HG03025 (cell line): ENCODE results near the gene PTK6.

Experiments
- ATAC-seq: cut with Tn5 transposase; IDR thresholded peaks from one replicate; pipeline ENCODE4 v1.9.1; 2021; ENCODE audit warnings: mild to moderate bottlenecking, moderate library complexity; ENCODE audit not compliant: unreplicated experiment, low FRiP score

Gene PTK6

DNA sequence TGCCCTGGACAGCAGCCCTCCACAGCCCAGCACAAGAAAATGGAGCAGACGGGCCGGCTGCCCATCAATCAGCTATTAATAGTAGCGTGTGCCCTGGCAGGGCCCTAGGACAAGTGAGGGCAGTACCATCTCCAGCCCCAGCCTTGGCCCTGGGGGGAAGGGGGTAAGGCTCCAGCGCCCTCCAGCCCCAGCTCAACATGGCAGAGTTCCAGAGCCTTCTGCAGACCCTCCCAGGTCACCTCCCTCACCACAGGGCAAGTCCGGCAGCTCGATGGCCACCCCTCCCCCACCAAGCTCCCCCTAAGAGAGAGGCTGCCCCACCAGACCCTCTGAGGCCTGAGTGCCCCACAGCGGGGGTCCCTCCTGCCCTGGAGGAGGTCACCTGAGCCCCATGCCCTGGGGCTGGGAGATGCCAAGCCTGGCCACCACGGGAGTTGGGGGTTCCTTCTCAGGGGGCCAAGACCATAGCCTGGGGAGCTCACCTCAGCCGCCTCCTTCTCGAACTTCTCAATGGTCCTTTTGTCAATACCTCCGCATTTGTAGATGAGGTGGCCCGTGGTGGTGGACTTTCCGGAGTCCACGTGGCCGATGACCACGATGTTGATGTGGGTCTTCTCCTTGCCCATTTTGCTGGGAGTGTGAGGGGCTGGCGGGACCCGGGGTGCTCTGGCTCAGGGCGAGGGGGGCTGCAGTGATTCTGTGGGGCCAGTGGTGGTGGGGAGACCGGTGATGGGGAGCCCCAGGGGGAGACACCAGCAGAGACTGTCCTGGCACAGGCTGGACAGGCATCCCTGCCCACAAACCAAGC, 39.8 kb downstream of the PTK6 start:
- no peak for ATAC-seq

- ATAC-seq = no peak
Observed at GRCh38 chr20:63496596-63497120, 40.5 kb downstream of the PTK6 start.

DNA sequence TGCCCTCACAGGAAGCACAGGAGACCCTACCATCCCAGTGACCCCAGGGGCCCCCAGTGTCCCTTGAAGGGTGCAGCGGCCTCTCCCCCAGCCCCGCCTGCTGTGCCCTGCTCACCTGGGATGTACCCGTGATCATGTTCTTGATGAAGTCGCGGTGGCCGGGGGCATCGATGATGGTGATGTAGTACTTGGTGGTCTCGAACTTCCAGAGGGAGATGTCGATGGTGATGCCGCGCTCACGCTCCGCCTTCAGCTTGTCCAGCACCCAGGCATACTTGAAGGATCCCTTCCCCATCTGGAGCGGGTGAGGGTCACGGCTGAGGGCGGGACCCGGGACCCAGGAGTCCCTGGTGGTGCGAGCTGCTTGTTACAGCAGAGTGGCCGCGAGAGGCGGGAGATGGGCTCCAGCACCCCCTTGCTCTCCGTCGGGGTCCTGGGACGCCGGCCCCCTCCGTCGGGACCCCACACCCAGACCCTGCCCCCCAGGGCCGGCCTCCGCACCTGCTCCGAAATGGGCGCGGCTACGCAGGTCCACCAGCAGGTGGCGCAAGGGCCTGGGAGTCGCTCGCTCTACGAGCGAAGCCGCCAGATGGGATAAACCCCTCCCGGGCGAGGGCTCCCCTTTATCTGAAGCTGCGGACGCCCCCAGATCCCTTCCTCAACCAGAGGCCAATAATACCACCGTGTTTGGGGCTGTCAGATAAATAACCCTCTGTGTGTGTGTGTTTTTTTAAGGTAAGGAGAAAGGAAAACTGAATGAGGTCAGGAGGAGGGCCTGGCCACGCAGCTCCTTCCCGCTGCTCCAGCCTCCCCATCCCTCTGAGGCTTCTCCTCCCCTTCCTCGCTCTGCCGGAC, 41.2 kb downstream of the PTK6 start:
- ATAC-seq = no peak

- ATAC-seq = no peak
Observed at GRCh38 chr20:63495167-63495720, 41.9 kb downstream of the PTK6 start.

GRCh38 chr20:63494420-63495166, 42.6 kb downstream of the PTK6 start:
- no peak for ATAC-seq

DNA sequence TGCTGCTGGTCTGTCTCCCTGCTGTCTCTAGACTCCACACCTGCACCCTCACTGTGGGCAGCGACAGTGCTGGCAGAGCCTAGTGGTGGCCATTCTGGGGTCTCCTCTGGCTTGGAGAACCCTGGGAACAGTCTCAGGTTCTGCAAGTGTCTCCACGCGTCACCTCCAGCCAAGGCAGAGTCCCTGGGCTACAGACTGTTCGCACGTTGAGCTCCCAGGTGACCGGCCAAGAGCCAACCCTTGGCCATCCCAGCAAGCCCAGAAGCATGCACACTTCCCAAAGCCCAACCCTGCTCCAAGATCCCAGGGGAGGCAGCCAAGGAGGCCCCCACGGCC, 43.1 kb downstream of the PTK6 start:
- no peak for ATAC-seq

- ATAC-seq = no peak
Observed at GRCh38 chr20:63493563-63494020, 43.6 kb downstream of the PTK6 start.

GRCh38 chr20:63492982-63493381, 44.2 kb downstream of the PTK6 start:
- ATAC-seq = no peak

GRCh38 chr20:63492518-63492917, 44.7 kb downstream of the PTK6 start:
- ATAC-seq = no peak

GRCh38 chr20:63491635-63492230, 45.4 kb downstream of the PTK6 start:
- no peak for ATAC-seq

GRCh38 chr20:63491078-63491477, 46.1 kb downstream of the PTK6 start:
- ATAC-seq = no peak

- ATAC-seq = no peak
Observed at GRCh38 chr20:63490416-63490815, 46.8 kb downstream of the PTK6 start.

GRCh38 chr20:63488315-63489251, 48.6 kb downstream of the PTK6 start:
- no peak for ATAC-seq

- no peak for ATAC-seq
Observed at GRCh38 chr20:63487781-63488241, 49.4 kb downstream of the PTK6 start.

DNA sequence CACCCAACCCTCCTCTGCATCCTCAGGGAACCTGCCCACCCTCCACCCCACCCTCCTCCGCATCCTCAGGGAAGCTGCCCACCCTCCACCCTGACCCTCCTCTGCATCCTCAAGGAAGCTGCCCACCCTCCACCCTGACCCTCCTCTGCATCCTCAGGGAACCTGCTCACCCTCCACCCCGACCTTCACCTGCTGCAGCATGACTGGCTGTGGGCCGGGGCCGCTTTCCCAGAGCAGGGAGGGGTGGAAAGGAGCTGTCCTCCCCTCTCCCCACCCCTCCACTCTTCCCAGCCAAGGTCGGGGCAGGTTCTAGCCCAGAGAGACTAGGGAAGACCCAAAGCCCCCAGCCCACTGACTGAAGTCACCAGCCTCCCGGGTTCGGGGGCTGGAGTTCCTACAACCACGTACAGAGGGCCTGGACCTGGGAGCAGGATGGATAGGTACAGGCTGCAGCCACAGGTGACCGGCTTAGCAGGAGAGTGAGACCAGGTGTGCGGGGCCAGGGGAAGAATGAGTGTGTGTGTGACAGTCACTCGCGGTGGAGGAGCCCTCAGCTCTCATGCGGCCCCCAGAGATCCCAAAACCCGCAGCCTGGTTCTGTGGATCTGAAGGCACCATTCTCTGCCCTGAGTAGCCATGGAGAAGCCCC, 49.9 kb downstream of the PTK6 start:
- ATAC-seq = no peak

DNA sequence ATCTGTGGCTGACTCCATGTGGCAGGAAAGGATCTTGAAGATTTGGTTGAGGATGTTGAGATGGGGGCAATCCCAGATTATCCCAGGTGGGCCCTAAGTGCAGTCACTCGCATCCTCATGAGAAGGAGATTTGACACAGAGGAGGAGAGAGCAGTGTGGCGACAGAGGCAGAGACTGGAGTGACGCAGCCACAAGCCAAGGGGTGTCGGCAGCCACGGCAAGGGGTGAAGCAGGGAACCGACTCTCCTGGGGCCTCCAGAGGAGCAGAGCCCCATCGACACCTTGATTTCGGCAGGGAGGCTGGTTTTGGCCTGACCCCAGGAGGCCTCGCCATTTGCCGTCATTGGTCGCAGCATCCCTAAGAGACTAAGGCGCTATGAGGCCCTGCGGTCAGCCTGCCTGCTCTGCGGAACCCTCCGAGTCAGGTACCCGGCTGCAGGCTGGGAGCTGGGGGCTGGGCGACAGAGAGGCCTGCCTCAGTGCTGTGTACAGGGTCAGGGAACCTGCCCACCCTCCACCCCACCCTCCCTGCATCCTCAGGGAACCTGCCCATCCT, 50.8 kb downstream of the PTK6 start:
- no peak for ATAC-seq

- no peak for ATAC-seq
Observed at GRCh38 chr20:63484651-63485403, 52.3 kb downstream of the PTK6 start.
